Measurements from ENCODE around the gene MMP1.
"Not testable (repeated sequence)": the region's sequence is repeated elsewhere in the genome, so short reads cannot be mapped to it uniquely, and the experiment has no call there.

The MMP1 gene

GRCh38 chr11:102751673-102752072 is 46.3 kb downstream of the MMP1 start:
- Histone ChIP-seq H2AFZ (ENCODE audit: low read length) (no peak overlapping the region), H3K9ac (ENCODE audit: low read depth, low read length, poor library complexity, severe bottlenecking) (no peak overlapping the region), H4K20me1 (ENCODE audit: insufficient read depth, low read length, poor library complexity, severe bottlenecking) (no peaks in the 10 kb centered on the region), H3K27me3 (ENCODE audit: insufficient read depth, low read length, poor library complexity, severe bottlenecking) (peaks cover 6% of the 10 kb centered on the region), H3K4me2 (ENCODE audit: low read depth, low read length, poor library complexity, severe bottlenecking) (no peak overlapping the region), H3K36me3 (ENCODE audit: insufficient read depth, low read length) (no peaks in the 10 kb centered on the region), H3F3A (ENCODE audit: low read depth) (no peaks in the 10 kb centered on the region), H3K4me1 (ENCODE audit: insufficient read depth, low read length, poor library complexity, severe bottlenecking) (no peaks in the 10 kb centered on the region), H3K9me2 (replicated peaks; ENCODE audit: low read depth, low read length) (no peaks in the 10 kb centered on the region), H3K9me3 (ENCODE audit: insufficient read depth, low read depth, low read length) (no peaks in the 10 kb centered on the region), H3K4me3 (ENCODE audit: low read length, poor library complexity, severe bottlenecking) (no peak overlapping the region), H3K79me2 (ENCODE audit: insufficient read depth, low read length) (no peaks in the 10 kb centered on the region)
- TF ChIP-seq EZH2phosphoT487 (IDR thresholded peaks at IDR 0.05; ENCODE audit: borderline replicate concordance) (no peak), CTCF (conservative IDR thresholded peaks at IDR 0.05; ENCODE audit: low read length) (no peak)

GRCh38 chr11:102749101-102749722 is 48.7 kb downstream of the MMP1 start:
- no peak overlapping the region for H3K9ac ChIP-seq (ENCODE audit: low read depth, low read length, poor library complexity, severe bottlenecking)
- TF ChIP-seq CTCF (conservative IDR thresholded peaks at IDR 0.05; ENCODE audit: low read length) (no peak), EZH2phosphoT487 (IDR thresholded peaks at IDR 0.05; ENCODE audit: borderline replicate concordance) (no peak)
- H3F3A ChIP-seq (ENCODE audit: low read depth), result no peaks in the 10 kb centered on the region
- H4K20me1 ChIP-seq (ENCODE audit: insufficient read depth, low read length, poor library complexity, severe bottlenecking), result no peaks in the 10 kb centered on the region
- no peaks in the 10 kb centered on the region for H3K9me2 ChIP-seq (replicated peaks; ENCODE audit: low read depth, low read length)
- H3K4me1 ChIP-seq (ENCODE audit: insufficient read depth, low read length, poor library complexity, severe bottlenecking), result no peaks in the 10 kb centered on the region
- no peak overlapping the region for H2AFZ ChIP-seq (ENCODE audit: low read length)
- H3K4me2 ChIP-seq (ENCODE audit: low read depth, low read length, poor library complexity, severe bottlenecking), result no peak overlapping the region
- peaks cover 6% of the 10 kb centered on the region for H3K27me3 ChIP-seq (ENCODE audit: insufficient read depth, low read length, poor library complexity, severe bottlenecking)
- H3K79me2 ChIP-seq (ENCODE audit: insufficient read depth, low read length), result no peaks in the 10 kb centered on the region
- H3K36me3 ChIP-seq (ENCODE audit: insufficient read depth, low read length), result no peaks in the 10 kb centered on the region
- no peaks in the 10 kb centered on the region for H3K9me3 ChIP-seq (ENCODE audit: insufficient read depth, low read depth, low read length)
- H3K4me3 ChIP-seq (ENCODE audit: low read length, poor library complexity, severe bottlenecking), result no peak overlapping the region

- H3K9ac ChIP-seq (ENCODE audit: low read depth, low read length, poor library complexity, severe bottlenecking), result not testable (repeated sequence)
These were observed 51.0 kb downstream of the MMP1 start for GRCh38 chr11:102746746-102747578.

More at GRCh38 chr11:102746746-102747578, 51.0 kb downstream of the MMP1 start:
- not testable (repeated sequence) for H3K4me3 ChIP-seq (ENCODE audit: low read length, poor library complexity, severe bottlenecking); H3K9me3 ChIP-seq (ENCODE audit: insufficient read depth, low read depth, low read length); H3K36me3 ChIP-seq (ENCODE audit: insufficient read depth, low read length); H3K79me2 ChIP-seq (ENCODE audit: insufficient read depth, low read length); H2AFZ ChIP-seq (ENCODE audit: low read length); H3K9me2 ChIP-seq (replicated peaks; ENCODE audit: low read depth, low read length); H4K20me1 ChIP-seq (ENCODE audit: insufficient read depth, low read length, poor library complexity, severe bottlenecking); H3K4me1 ChIP-seq (ENCODE audit: insufficient read depth, low read length, poor library complexity, severe bottlenecking); H3F3A ChIP-seq (ENCODE audit: low read depth); H3K27me3 ChIP-seq (ENCODE audit: insufficient read depth, low read length, poor library complexity, severe bottlenecking); H3K4me2 ChIP-seq (ENCODE audit: low read depth, low read length, poor library complexity, severe bottlenecking)

All from Loucy (cell line).